Epidermal melanocyte (primary cell): ENCODE measurements around the gene UTF1.
"Not testable (repeated sequence)": the region's sequence is repeated elsewhere in the genome, so short reads cannot be mapped to it uniquely, and the experiment has no call there.

ENCODE experiments used
- DNase-seq: peaks from one replicate; pipeline ENCODE4 v3.0.0; 2011; ENCODE audit warnings: low spot score; ENCODE audit not compliant: insufficient read length

UTF1 gene

DNA sequence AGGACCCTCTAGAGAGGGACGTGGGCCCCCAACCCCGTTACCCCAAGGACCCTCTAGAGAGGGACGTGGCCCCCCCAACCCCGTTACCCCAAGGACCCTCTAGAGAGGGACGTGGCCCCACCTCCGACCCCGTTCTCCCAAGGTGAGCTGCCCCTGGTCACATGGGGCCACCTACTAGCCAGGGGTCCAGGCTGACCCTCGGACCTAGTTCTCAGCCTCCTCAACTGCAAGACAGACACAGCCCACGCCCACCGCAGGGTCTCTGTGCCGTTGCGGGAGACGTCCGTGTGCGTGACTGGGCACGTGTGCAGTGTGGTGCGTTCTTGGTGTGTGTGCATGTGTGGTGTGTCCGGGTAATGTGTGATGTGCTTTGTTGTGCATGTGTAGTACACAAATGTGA, 21.6 kb upstream of the UTF1 start:
- no peak for DNase-seq

DNA sequence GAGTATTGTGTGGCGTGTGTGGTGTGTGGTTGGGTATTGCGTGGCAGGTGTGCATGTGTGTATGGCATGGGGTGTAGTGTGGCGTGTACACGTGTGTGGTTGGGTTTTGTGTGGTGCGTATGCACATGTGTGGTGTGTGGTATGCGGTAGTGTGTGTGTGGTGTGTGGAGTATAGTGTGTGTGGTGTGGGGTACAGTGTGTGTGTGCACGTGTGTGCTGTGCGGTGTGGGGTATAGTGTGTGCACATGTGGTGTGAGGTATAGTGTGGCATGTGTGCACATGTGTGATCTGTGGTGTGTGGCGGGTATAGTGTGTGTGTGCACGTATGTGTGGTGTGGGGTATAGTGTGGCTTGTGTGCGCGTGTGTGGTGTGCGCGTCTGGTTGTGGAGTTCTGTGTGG, 20.9 kb upstream of the UTF1 start:
- no peak for DNase-seq

DNA sequence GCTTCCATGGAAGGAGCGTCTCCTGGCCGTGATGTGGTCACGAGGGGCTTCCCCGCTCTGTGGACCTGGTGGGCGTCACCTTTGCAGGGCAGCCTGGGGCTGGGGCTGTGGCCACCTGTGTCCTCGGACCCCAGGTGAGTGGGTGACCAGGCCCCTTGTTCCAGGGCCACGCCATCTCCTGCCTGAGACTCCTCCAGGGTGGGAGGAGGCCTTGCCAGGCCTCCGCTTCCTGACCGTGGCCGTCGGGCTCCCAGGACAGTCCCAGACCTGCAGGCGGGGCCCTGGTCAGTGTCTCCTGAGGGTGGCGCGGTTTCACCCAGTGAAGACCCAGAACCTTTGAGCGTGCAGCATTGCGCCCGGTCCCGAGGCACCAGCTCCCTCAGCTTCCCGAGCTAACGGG, 20.4 kb upstream of the UTF1 start:
- DNase-seq: no peak

- no peak for DNase-seq
Observed at GRCh38 chr10:133210398-133211140, 19.4 kb upstream of the UTF1 start.

- no peak for DNase-seq
Observed at GRCh38 chr10:133211141-133211830, 18.7 kb upstream of the UTF1 start.

GRCh38 chr10:133211959-133212852, 17.8 kb upstream of the UTF1 start:
- DNase-seq: no peak

DNA sequence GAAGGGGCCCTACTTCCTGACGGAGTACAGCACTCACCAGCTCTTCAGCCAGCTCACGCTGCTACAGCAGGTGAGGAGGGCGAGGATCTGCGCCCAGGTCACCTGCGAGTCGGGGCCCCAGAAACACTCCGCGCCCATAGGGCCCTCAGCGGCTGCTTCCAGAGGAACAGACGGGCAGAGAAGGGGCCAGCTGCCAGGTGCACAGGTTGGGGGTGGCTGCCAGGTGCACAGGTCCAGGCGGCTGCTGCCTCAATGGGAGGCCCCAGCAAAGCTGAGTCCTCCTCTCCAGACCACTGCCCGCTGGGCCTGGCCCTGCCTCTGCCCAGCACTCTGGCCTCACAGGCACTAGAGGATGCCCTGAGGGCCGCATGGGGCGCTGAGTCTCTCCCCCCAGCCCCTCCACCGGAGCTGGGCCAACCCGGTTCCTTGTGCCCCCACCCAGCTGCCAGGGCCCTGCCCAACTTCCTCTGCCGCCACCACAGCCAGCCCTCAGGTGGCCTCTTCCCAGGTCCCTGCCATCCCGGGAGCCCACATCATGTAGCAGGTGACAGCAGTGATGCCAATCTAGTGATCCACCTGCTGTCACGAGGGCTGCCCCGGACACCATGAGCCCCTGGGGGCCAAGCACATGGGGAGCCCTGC, 17.0 kb upstream of the UTF1 start:
- DNase-seq: no peak

- no peak for DNase-seq
Observed at GRCh38 chr10:133213641-133214467, 16.2 kb upstream of the UTF1 start.

GRCh38 chr10:133214468-133215410, 15.3 kb upstream of the UTF1 start:
- DNase-seq: no peak

DNA sequence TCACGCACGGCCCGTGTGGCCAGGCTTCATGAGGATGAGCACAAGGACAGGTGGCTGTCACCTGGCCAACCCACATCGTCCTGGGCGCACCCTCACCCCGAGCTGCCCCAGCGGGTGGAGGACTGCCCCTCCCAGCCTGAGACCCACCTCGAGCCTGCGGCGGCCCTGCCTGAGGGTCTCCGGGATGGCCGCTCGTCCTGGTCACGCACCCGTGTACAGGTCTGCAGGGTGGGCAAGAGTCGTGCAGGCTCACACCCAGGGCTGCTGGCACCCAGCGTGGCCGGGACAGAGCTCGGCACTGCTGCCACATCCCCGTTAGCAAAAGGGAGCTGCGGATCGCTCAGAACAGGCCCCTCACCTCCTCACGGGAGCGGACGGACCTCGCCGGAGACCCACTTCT, 14.4 kb upstream of the UTF1 start:
- no peak for DNase-seq

DNA sequence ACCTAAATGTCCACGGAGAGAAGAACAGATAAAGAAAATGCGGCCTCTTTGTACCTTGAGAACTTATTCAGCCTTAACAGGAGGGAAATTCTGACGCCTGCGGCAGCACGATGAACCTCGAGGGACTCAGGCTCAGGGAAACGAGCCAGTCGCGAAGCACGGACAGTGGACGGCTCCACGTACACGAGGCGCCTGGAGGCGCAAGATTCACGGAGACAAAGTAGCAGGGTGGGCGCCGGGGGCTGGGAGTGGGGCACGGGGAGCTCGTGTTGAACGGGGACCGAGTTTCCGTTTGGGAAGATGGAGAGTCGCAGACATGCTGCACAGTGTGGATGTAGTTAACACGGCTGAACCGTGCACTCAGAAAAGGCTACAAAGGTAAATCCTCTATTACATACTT, 13.2 kb upstream of the UTF1 start:
- DNase-seq: no peak

- no peak for DNase-seq
Observed at GRCh38 chr10:133217800-133218589, 12.0 kb upstream of the UTF1 start.

DNA sequence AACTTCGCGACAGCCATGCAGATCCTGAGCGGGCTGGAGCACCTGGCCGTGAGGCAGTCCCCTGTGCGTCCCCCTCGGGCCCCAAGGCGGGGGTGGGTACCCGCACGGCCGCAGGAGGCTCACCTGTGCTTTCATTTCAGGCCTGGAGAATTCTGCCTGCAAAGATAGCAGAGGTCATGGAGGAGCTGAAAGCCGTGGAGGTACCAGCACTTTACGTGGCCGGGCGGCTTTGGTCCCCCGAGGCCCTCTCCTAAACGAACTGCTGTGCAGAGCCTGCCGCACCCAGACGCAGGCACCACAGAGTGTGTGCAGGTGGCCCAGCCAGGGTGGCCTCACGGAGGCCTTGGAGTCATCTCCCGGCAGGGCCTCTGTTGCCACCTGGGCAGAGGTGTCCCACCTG, 11.1 kb upstream of the UTF1 start:
- no peak for DNase-seq

GRCh38 chr10:133219782-133220181, 10.2 kb upstream of the UTF1 start:
- no peak for DNase-seq

DNA sequence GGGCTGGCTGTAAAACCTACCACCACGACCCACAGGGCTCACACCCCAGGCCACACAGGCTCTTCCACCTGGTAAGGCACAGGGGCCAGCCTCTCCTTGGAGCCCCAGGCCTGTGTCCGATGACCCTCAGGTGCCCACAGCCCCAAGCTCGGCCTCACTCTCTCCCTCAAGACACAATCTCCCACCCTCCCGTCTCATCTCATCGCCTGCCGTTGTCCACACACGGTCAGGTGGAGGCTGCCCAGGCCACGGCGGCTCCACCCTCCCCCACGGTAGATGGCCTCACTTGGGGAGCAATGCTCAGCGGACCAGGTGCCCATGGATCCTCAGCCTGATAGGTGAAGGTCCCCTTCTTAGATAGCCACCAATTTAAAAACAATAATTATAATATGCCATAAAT, 8.7 kb upstream of the UTF1 start:
- DNase-seq: no peak

- not testable (repeated sequence) for DNase-seq
Observed at GRCh38 chr10:133221756-133222155, 8.3 kb upstream of the UTF1 start.

- DNase-seq: no peak
Observed at GRCh38 chr10:133224076-133224475, 5.9 kb upstream of the UTF1 start.

DNA sequence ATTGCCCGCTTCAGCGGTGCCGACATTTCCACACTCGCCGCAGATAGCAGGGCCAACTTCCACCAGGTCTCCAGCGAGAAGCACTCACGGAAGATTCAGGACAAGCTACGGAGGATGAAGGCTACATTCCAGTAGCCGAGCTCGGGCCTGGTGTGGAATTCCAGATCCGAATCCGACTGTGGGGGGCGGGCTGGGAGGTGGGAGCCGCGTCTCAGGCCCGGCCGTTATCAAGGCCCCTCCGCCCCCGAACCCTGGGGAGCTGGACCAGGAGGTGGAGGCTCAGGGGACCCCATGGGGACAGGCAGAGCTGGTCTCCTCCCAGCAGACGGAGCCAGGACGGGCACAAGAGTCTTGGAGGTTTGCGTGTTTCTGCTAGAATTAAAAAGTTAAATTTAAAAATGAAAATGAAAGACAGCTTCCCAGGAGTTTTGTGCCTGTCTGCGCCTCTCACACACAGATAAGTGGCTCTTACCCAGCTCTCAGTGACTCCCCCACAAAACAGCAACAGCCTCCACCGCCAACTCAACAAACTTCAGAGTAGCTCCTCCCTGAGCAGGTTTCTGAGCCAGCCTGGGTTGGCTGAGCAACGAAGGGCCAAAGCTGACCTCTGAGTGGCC, 5.2 kb upstream of the UTF1 start:
- no peak for DNase-seq
